ENCODE data around the gene ZSCAN18. TPM values are rescaled to one million over a fixed set of nuclear protein-coding genes. Genes with fewer than 3 reads are reported as not detected.

Gene ZSCAN18
- polyA plus RNA-seq, 1 donor from 2014 or later = 399 TPM

DNA sequence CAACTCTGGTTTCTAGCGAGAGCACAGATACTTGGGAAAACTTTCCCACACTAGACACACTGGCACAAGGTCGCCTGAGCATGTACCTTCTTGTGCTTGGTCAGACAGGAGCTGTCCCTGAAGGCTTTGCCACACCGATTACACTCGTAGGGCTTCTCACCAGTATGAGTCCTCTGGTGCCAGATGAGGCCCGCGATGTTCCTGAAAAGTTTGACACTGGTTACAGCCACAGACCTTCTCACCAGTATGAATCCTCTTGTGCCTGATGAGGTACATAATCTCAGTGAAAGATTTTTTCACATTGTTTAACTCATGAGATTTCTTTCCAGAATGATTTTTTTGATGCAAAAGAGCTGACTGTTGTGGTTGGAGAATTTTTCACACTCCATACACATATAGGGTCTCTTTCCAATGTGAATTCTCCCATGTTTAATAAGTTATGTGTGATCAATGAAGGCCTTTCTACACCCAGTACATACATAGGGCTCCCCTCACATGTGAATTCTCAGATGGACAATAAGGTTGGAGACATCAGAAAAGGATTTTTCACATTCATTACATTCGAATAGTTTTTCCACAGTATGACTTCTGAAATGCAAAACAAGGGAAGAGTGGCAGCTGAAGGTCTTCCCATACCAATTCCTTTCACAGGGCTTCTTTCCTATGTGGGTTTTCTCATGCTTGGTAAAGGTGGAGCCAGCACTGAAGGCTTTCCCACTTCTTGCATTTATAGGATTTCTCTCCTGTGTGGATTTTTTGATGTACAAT is 9.9 kb upstream of the ZSCAN18 start:
- no peaks in the 10 kb centered on the region for H3F3A ChIP-seq (ENCODE audit: insufficient read depth, low read length, poor library complexity, severe bottlenecking)
- H3K4me2 ChIP-seq (ENCODE audit: low read length) = no peak overlapping the region
- H4K20me1 ChIP-seq (ENCODE audit: insufficient read depth) = no peaks in the 10 kb centered on the region
- no peak overlapping the region for H3K9ac ChIP-seq (ENCODE audit: low read length)
- TF ChIP-seq EZH2 (IDR thresholded peaks at IDR 0.05; ENCODE audit: borderline replicate concordance, insufficient read depth, low read length, poor library complexity, severe bottlenecking) (no peak), MXI1 (conservative IDR thresholded peaks at IDR 0.05; ENCODE audit: poor library complexity, severe bottlenecking) (no peak), TAF1 (IDR thresholded peaks at IDR 0.05; ENCODE audit: low read depth) (no peak), SMC3 (conservative IDR thresholded peaks at IDR 0.05; ENCODE audit: poor library complexity) (no peak), POLR2AphosphoS5 (IDR thresholded peaks at IDR 0.05) (no peak), RAD21 (conservative IDR thresholded peaks at IDR 0.05) (no peak), EP300 (conservative IDR thresholded peaks at IDR 0.05; ENCODE audit: poor library complexity, severe bottlenecking) (no peak)
- TF ChIP-seq, protein P1, sequence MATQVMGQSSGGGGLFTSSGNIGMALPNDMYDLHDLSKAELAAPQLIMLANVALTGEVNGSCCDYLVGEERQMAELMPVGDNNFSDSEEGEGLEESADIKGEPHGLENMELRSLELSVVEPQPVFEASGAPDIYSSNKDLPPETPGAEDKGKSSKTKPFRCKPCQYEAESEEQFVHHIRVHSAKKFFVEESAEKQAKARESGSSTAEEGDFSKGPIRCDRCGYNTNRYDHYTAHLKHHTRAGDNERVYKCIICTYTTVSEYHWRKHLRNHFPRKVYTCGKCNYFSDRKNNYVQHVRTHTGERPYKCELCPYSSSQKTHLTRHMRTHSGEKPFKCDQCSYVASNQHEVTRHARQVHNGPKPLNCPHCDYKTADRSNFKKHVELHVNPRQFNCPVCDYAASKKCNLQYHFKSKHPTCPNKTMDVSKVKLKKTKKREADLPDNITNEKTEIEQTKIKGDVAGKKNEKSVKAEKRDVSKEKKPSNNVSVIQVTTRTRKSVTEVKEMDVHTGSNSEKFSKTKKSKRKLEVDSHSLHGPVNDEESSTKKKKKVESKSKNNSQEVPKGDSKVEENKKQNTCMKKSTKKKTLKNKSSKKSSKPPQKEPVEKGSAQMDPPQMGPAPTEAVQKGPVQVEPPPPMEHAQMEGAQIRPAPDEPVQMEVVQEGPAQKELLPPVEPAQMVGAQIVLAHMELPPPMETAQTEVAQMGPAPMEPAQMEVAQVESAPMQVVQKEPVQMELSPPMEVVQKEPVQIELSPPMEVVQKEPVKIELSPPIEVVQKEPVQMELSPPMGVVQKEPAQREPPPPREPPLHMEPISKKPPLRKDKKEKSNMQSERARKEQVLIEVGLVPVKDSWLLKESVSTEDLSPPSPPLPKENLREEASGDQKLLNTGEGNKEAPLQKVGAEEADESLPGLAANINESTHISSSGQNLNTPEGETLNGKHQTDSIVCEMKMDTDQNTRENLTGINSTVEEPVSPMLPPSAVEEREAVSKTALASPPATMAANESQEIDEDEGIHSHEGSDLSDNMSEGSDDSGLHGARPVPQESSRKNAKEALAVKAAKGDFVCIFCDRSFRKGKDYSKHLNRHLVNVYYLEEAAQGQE (IDR thresholded peaks at IDR 0.05; ENCODE audit: borderline replicate concordance) = no peak
- TF ChIP-seq, protein P2, sequence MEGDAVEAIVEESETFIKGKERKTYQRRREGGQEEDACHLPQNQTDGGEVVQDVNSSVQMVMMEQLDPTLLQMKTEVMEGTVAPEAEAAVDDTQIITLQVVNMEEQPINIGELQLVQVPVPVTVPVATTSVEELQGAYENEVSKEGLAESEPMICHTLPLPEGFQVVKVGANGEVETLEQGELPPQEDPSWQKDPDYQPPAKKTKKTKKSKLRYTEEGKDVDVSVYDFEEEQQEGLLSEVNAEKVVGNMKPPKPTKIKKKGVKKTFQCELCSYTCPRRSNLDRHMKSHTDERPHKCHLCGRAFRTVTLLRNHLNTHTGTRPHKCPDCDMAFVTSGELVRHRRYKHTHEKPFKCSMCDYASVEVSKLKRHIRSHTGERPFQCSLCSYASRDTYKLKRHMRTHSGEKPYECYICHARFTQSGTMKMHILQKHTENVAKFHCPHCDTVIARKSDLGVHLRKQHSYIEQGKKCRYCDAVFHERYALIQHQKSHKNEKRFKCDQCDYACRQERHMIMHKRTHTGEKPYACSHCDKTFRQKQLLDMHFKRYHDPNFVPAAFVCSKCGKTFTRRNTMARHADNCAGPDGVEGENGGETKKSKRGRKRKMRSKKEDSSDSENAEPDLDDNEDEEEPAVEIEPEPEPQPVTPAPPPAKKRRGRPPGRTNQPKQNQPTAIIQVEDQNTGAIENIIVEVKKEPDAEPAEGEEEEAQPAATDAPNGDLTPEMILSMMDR (IDR thresholded peaks at IDR 0.05; ENCODE audit: poor library complexity, severe bottlenecking) = no peak
- no peak overlapping the region for H3K27ac ChIP-seq (ENCODE audit: low read length)
- no peaks in the 10 kb centered on the region for H3K36me3 ChIP-seq (ENCODE audit: insufficient read depth, low read length)
- no peaks in the 10 kb centered on the region for H3K9me2 ChIP-seq (ENCODE audit: insufficient read depth, low read length)
- peaks cover 31% of the 10 kb centered on the region for H3K9me3 ChIP-seq (ENCODE audit: low read length)
- H3K4me3 ChIP-seq (ENCODE audit: low read length) = no peak overlapping the region
- no peak overlapping the region for H2AFZ ChIP-seq (ENCODE audit: low read depth, low read length)
- H3K79me2 ChIP-seq (replicated peaks; ENCODE audit: insufficient read depth, low read length) = no peaks in the 10 kb centered on the region
- no peaks in the 10 kb centered on the region for H3K27me3 ChIP-seq (ENCODE audit: insufficient read depth, low read depth, low read length)

DNA sequence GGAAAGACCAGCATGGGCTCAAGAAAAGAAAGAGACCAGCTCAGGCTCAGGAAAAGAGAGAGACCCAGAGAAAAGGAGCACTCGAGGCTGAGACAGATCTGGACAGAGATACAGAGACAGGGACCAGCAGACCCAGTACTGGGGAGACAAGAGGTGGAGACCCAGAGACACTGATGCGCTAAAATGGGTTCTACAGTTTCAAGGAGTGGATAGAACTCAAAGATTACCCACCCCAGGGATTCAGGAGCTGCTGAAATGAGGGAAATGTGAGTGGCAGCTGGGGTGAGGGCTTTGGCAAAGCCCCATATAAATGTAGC is 609 bp upstream of the ZSCAN18 start:
- peak overlapping the region; percentile 96 for H3K9ac ChIP-seq (ENCODE audit: low read length)
- H4K20me1 ChIP-seq (ENCODE audit: insufficient read depth) = no peaks in the 10 kb centered on the region
- peak overlapping the region; percentile 99 for H3K27ac ChIP-seq (ENCODE audit: low read length)
- H3K36me3 ChIP-seq (ENCODE audit: insufficient read depth, low read length) = peaks cover 21% of the 10 kb centered on the region
- TF ChIP-seq EZH2 (IDR thresholded peaks at IDR 0.05; ENCODE audit: borderline replicate concordance, insufficient read depth, low read length, poor library complexity, severe bottlenecking) (no peak), TAF1 (IDR thresholded peaks at IDR 0.05; ENCODE audit: low read depth) (no peak)
- TF ChIP-seq, protein P1 (IDR thresholded peaks at IDR 0.05; ENCODE audit: borderline replicate concordance) = peak; percentile 10
- peak overlapping the region; percentile 88 for H3K4me2 ChIP-seq (ENCODE audit: low read length)
- peak overlapping the region; percentile 74 for H2AFZ ChIP-seq (ENCODE audit: low read depth, low read length)
- H3F3A ChIP-seq (ENCODE audit: insufficient read depth, low read length, poor library complexity, severe bottlenecking) = peaks cover 2% of the 10 kb centered on the region
- H3K27me3 ChIP-seq (ENCODE audit: insufficient read depth, low read depth, low read length) = no peaks in the 10 kb centered on the region
- peaks cover 24% of the 10 kb centered on the region for H3K79me2 ChIP-seq (replicated peaks; ENCODE audit: insufficient read depth, low read length)
- no peaks in the 10 kb centered on the region for H3K9me2 ChIP-seq (ENCODE audit: insufficient read depth, low read length)
- peaks cover 34% of the 10 kb centered on the region for H3K9me3 ChIP-seq (ENCODE audit: low read length)
- H3K4me3 ChIP-seq (ENCODE audit: low read length) = peak overlapping the region; percentile 98

Measured in neural cell (in vitro differentiated cells).